ENCODE results near the gene ARL6IP5. TPM values are rescaled to one million over a fixed set of nuclear protein-coding genes. Genes with fewer than 3 reads are reported as not detected.
A peak's percentile ranks its signal among the peaks of the same experiment; 100 is the strongest.

The ARL6IP5 gene
- polyA plus RNA-seq, 4 donors: 81.6 to 141 (median 116) TPM

GRCh38 chr3:69085833-69086722 lies 1.3 kb downstream of the ARL6IP5 start:
- DNase-seq (ENCODE audit: low read depth in 4 of 4, low spot score in 3 of 4): peak in 1 of 4 donors; percentile 25

DNA sequence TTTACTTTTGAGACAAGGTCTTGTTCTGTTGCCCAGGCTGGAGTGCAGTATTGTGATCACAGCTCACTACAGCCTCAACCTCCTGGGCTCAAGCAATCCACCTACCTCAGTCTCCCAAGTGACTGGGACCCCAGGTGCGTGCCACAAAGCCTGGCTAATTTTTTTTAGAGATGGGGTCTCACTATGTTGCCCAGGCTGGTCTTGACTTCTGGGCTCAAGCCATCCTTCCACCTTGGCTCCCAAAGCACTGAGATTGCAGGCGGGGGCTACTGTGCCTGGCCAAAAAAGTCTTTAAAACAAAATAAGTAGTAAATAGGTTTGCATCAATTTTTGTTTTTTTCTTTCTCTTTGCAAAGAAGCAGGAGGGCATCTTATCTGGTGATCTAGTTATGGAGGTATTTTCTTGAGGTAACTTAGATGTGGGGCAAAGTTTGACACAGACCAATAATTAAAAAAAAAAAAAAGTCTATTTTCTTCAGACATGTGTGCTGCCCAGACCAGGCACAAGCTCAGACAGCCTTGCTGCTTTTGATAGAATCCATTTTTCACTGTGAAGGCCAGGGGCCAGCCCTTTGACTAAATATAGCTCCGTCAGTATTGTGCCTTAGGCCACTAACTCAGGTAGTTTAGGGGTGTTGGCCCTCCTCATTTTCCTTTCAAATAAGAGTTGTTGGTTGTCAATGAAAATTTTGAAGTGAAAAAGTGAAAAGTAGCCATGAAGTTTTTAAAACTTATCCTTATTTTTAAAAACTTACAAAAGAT lies 2.5 kb downstream of the ARL6IP5 start:
- no peak for DNase-seq (ENCODE audit: low read depth in 4 of 4, low spot score in 3 of 4)

- no peak for DNase-seq (ENCODE audit: low read depth in 4 of 4, low spot score in 3 of 4)
Measured at GRCh38 chr3:69088063-69088462, 3.3 kb downstream of the ARL6IP5 start.

- no peak for DNase-seq (ENCODE audit: low read depth in 4 of 4, low spot score in 3 of 4)
Measured at GRCh38 chr3:69090021-69090420, 5.3 kb downstream of the ARL6IP5 start.

DNA sequence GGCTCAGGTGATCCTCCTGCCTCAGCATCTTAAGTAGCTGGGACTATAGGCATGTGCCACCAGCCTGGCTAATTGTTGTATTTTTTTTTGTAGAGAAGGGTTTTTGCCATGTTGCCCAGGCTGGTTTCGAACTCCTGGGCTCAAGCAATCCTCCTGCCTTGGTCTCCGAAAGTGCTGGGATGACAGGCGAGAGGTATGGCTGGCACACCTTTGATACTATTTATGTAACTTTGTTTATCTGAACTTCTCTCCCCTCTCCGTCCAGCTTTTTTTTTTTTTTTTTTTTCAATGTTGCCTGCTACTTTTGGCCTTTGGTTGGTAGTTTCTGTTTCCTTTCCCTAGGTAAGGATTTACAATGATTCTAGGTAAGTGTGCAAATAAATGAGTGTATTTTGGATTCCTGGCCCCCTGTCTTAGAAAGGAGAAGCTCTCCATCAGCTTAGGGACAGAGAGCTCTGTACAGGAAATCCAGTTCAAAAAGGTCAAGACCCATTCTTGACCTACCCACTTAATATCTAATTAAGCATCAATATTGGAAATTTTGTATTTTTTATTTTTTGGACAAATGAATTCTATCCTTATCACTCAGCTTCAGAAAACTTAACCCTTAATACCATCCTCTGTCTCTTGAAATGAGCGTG lies 6.8 kb downstream of the ARL6IP5 start:
- no peak for DNase-seq (ENCODE audit: low read depth in 4 of 4, low spot score in 3 of 4)

- DNase-seq (ENCODE audit: low read depth in 4 of 4, low spot score in 3 of 4): no peak
Measured at GRCh38 chr3:69092030-69092516, 7.3 kb downstream of the ARL6IP5 start.

DNA sequence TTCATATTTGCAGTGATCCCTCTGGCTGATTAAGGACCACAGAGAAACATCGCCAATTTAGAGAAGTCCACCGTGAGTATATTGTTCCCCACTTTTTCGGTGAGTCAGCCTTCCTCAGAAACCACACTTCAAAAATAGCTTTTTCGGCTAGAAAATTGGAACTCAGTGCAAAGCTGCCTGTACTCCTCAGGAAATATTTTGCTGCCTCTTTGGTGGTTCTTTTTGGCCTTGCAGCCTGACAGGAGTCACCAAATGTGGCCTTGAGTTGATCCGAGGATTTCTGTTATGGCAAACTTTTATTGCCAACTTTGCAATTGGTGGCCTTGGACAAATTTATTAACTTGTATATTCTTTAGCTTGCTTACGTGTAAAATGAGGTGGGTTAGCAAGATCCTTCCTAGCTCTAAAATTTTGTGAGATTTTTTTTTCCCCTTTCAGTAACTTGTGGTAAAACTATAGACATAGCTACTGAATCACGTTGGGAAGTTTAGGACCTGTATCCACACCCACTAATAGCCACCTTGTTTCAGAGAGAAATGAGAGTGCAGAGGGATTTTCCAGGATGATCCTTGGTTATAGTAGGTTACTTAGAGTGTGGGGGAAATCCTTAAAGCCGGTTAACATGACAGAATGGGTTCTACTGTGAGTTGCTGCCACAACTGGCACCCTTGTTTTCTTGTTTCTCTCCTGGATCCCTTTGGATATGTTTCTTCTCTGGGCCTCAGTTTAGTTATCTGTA lies 9.9 kb downstream of the ARL6IP5 start:
- no peak for DNase-seq (ENCODE audit: low read depth in 4 of 4, low spot score in 3 of 4)

- no peak for DNase-seq (ENCODE audit: low read depth in 4 of 4, low spot score in 3 of 4)
Measured at GRCh38 chr3:69095636-69096035, 10.9 kb downstream of the ARL6IP5 start.

DNA sequence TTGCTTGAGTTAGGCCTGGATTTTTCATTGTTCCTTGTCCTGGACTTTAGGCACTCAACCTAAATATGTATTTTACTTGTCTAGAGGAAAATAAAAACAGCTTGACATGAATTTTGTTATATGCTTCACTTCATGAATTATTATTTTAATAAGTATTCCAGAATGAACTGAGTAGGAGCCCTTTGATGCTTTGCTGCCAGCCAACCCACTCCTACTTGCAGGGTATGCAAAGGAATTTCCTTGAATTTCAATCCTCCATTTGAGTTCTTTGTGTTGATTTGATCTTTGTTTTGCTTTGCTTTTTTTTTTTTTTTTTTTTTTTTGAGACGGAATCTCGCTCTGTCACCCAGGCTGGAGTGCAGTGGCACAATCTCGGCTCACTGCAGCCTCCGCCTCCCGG lies 11.6 kb downstream of the ARL6IP5 start:
- no peak for DNase-seq (ENCODE audit: low read depth in 4 of 4, low spot score in 3 of 4)

GRCh38 chr3:69097407-69098086 lies 12.8 kb downstream of the ARL6IP5 start:
- DNase-seq (ENCODE audit: low read depth in 4 of 4, low spot score in 3 of 4): no peak

GRCh38 chr3:69099576-69099975 lies 14.8 kb downstream of the ARL6IP5 start:
- DNase-seq (ENCODE audit: low read depth in 4 of 4, low spot score in 3 of 4): no peak

- DNase-seq (ENCODE audit: low read depth in 4 of 4, low spot score in 3 of 4): no peak
Measured at GRCh38 chr3:69102384-69102783, 17.6 kb downstream of the ARL6IP5 start.

- DNase-seq (ENCODE audit: low read depth in 4 of 4, low spot score in 3 of 4): no peak
Measured at GRCh38 chr3:69103123-69103522, 18.4 kb downstream of the ARL6IP5 start.

GRCh38 chr3:69104586-69104985 lies 19.8 kb downstream of the ARL6IP5 start:
- no peak for DNase-seq (ENCODE audit: low read depth in 4 of 4, low spot score in 3 of 4)

GRCh38 chr3:69105320-69105719 lies 20.6 kb downstream of the ARL6IP5 start:
- no peak for DNase-seq (ENCODE audit: low read depth in 4 of 4, low spot score in 3 of 4)

GRCh38 chr3:69107841-69108240 lies 23.1 kb downstream of the ARL6IP5 start:
- DNase-seq (ENCODE audit: low read depth in 4 of 4, low spot score in 3 of 4): no peak

GRCh38 chr3:69108811-69109210 lies 24.1 kb downstream of the ARL6IP5 start:
- DNase-seq (ENCODE audit: low read depth in 4 of 4, low spot score in 3 of 4): no peak

DNA sequence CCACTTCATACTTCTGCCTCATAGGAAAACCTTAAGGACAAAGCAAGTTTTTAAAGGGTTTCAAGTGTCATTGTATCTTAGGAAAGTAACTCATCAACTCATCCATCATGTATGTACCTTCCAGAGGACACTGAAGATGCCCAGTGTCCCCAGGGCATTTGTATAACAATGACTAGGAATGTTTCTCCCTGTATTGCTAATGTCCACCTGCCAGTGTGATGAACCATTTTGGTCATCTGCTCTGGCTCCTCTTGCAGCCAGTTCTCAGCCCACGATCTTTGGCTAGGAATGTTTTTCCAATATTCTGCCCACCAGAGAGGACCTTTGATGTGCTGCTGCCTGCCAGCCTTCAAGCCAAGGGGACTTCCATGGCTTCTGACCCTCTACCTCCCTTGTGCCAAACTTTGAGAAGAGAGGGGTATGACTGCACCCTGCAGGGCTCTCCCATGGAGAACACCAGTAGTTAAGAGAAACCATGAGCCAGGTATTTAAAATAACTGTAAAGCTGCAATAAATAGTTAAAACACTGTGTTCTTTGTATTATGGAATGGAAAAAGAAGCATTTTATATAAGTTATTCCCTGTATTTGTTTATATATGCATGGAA lies 26.3 kb downstream of the ARL6IP5 start:
- DNase-seq (ENCODE audit: low read depth in 4 of 4, low spot score in 3 of 4): no peak

DNA sequence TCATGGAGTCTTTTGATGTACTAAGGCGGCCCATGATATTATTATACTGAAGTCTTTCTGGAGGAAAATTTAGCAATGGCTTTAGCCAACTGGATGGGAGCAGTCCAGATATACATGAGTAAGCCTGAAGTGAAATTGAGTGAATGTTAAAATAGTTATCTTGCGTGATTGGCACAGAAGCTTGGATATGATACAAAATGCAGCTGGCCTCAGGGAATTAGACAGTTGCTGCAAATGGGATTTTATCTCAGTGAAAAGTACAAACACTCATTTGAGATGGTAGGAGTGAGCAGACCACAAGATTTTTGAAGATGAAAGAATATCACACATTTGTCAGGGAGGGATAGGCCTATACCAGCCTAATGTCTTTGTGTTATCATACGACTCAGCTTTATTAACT lies 28.8 kb downstream of the ARL6IP5 start:
- DNase-seq (ENCODE audit: low read depth in 4 of 4, low spot score in 3 of 4): no peak
